ENCODE measurements around the gene ZNF678.
"Not testable (repeated sequence)": the region's sequence is repeated elsewhere in the genome, so short reads cannot be mapped to it uniquely, and the experiment has no call there.

Gene ZNF678

DNA sequence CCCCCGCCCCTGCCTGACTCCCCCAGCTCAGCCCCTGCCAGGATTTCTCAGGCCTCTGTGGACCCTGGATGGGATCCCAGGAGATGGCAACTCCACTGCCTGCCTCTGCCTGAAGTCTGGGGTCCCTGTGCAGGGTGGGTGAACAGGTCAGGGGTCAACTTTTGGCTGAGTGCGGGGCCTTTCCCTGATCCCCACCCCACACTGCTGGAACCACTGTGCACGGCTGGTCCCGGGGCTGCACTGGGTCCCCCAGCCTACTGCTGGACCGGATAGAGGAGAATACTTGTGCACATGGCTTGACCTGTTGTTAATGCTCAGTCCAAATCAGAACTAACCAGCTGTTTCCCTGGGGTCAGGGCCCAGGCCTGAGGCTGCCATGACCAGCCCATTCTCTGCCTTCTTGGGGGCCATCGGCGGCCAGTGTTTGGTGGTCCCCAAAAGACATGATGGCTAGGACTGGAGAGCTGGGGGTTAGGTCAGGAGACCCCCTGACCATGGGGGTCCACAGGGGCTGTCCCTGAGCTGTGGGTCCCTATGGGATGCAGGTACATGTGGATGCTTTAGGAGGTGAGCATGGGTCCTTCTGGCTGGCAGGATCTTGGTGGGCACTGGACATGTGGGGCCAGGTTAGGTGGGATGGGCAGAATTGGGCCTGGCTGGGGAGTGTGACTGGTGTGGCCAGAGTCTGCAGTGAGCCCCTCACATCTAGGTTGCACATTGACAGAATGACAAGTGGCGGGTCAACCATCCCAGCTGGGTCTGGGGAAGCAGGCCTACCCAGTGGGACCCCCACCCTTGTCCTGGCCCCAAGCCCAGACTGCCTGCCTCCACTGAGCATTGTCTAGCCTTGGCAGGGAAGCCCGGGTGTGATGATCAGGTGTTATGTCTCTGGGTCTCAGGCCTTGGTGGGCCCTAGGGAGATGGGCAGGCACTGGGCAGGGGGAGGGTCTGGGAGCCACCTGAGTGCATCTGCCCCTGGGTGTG, 19.0 kb upstream of the ZNF678 start:
- H3K36me3 ChIP-seq (ENCODE audit: control insufficient read depth, insufficient read depth, low read length): no peaks in the 10 kb centered on the region
- peaks cover 4% of the 10 kb centered on the region for H3K4me1 ChIP-seq (ENCODE audit: control insufficient read depth, insufficient read depth, low read length)
- no peak overlapping the region for H3K4me3 ChIP-seq (ENCODE audit: low read length)
- no peaks in the 10 kb centered on the region for H3K9me3 ChIP-seq (ENCODE audit: control insufficient read depth, low read length)
- H3K27me3 ChIP-seq (ENCODE audit: control insufficient read depth, insufficient read depth, low read length): no peaks in the 10 kb centered on the region
- no peak overlapping the region for H3K9ac ChIP-seq (ENCODE audit: low read length)

- no peak overlapping the region for H3K9ac ChIP-seq (ENCODE audit: low read length)
- H3K4me3 ChIP-seq (ENCODE audit: low read length): no peak overlapping the region
- no peaks in the 10 kb centered on the region for H3K9me3 ChIP-seq (ENCODE audit: control insufficient read depth, low read length)
- H3K27me3 ChIP-seq (ENCODE audit: control insufficient read depth, insufficient read depth, low read length): no peaks in the 10 kb centered on the region
- peaks cover 4% of the 10 kb centered on the region for H3K4me1 ChIP-seq (ENCODE audit: control insufficient read depth, insufficient read depth, low read length)
- no peaks in the 10 kb centered on the region for H3K36me3 ChIP-seq (ENCODE audit: control insufficient read depth, insufficient read depth, low read length)
These were observed 18.0 kb upstream of the ZNF678 start for GRCh38 chr1:227545361-227545760.

- no peak overlapping the region for H3K9ac ChIP-seq (ENCODE audit: low read length)
- no peak overlapping the region for H3K4me3 ChIP-seq (ENCODE audit: low read length)
- H3K27me3 ChIP-seq (ENCODE audit: control insufficient read depth, insufficient read depth, low read length): no peaks in the 10 kb centered on the region
- H3K9me3 ChIP-seq (ENCODE audit: control insufficient read depth, low read length): no peaks in the 10 kb centered on the region
- peaks cover 4% of the 10 kb centered on the region for H3K4me1 ChIP-seq (ENCODE audit: control insufficient read depth, insufficient read depth, low read length)
- H3K36me3 ChIP-seq (ENCODE audit: control insufficient read depth, insufficient read depth, low read length): no peaks in the 10 kb centered on the region
These were observed 17.3 kb upstream of the ZNF678 start for GRCh38 chr1:227546059-227546458.

DNA sequence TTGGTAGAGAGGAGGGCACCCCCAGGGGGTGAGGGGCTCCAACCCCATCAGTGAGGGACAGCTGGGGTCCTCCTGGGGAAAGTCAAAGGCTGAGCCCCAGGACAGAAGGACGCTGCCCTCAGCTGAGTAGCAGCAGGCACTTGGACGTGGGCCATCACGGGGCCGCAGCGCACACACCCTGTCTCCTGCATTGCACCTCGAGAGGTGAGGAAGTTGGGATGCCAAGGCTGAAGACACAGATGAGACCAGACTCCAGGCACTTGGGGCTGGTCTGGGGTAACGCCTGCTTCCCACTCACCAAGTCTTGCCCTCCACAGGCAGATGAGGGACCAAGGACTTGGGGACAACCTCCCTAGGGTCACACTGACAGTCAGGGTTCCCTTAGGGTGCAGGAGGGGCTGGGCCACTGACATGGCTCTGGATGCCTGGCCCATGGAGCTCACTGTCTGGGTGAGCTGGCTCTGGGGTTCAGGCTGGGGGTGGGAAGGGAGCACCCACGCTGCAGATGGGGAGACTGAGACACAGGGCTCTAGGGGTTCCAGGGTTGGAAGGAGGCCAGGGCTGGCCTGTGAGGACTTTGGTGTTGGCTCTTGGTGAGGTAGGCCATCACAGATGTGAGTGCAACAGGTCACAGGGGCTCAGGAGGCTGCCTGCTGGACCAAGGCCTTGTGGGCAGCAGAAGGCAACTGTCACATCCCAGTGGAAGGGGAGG, 16.6 kb upstream of the ZNF678 start:
- no peaks in the 10 kb centered on the region for H3K9me3 ChIP-seq (ENCODE audit: control insufficient read depth, low read length)
- H3K4me1 ChIP-seq (ENCODE audit: control insufficient read depth, insufficient read depth, low read length): peaks cover 4% of the 10 kb centered on the region
- H3K9ac ChIP-seq (ENCODE audit: low read length): no peak overlapping the region
- no peak overlapping the region for H3K4me3 ChIP-seq (ENCODE audit: low read length)
- H3K27me3 ChIP-seq (ENCODE audit: control insufficient read depth, insufficient read depth, low read length): no peaks in the 10 kb centered on the region
- no peaks in the 10 kb centered on the region for H3K36me3 ChIP-seq (ENCODE audit: control insufficient read depth, insufficient read depth, low read length)

DNA sequence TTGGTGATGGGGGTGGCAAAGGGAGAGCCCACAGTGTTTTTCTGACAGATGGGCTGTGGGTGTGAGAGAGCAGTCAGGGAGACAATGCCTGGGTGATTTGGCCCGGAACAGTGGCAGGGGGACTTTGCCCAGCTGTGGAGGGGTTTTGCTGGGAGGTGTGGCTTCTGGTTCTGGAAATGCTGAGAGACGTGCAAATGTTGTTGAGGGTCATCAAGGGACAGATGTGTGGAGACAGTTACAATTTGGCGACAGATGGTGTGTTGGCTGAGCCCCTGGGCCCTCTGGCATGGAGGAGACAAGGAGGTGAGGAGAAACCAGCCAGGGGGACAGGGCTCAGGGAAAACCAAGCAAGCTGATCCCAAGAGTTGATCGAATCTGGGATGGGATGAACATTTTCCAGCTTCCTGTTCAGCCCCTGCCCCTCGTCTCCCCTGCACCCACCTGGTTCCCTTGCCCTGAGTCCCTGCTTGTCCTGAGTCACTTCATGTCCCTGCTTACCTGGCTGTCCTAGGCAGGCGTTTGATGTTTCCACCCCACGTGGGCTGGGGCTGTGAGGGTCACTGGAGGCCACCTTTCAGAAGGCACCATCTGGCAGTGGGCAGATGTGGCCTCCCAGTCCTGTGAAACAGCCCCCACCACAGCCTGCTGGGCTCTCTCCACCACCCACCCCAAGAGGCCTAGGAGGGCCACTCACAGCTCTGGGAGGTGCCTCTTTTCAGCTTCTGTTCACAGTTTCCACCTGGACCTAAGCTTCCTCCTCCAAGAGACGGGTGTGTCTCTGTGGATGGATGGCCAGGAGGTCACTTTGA, 15.8 kb upstream of the ZNF678 start:
- no peaks in the 10 kb centered on the region for H3K36me3 ChIP-seq (ENCODE audit: control insufficient read depth, insufficient read depth, low read length)
- no peak overlapping the region for H3K9ac ChIP-seq (ENCODE audit: low read length)
- no peak overlapping the region for H3K4me3 ChIP-seq (ENCODE audit: low read length)
- H3K9me3 ChIP-seq (ENCODE audit: control insufficient read depth, low read length): no peaks in the 10 kb centered on the region
- H3K27me3 ChIP-seq (ENCODE audit: control insufficient read depth, insufficient read depth, low read length): no peaks in the 10 kb centered on the region
- peaks cover 4% of the 10 kb centered on the region for H3K4me1 ChIP-seq (ENCODE audit: control insufficient read depth, insufficient read depth, low read length)

DNA sequence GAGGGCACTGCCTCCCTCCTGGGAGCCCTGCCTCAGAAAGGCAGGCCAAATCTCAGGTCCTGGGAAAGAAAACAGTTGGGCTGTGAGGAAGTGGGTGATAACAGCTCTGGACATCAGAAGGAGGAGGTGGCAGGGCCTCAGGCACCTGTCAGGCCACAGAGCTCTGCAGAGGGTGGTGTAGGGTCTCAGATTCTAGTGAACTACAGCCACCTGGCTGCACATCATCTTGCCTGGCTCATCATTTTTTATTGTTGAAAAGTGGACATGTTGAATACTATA, 15.3 kb upstream of the ZNF678 start:
- Histone ChIP-seq H3K4me1 (ENCODE audit: control insufficient read depth, insufficient read depth, low read length) (no peaks in the 10 kb centered on the region), H3K36me3 (ENCODE audit: control insufficient read depth, insufficient read depth, low read length) (no peaks in the 10 kb centered on the region), H3K9me3 (ENCODE audit: control insufficient read depth, low read length) (no peaks in the 10 kb centered on the region), H3K9ac (ENCODE audit: low read length) (no peak overlapping the region), H3K27me3 (ENCODE audit: control insufficient read depth, insufficient read depth, low read length) (no peaks in the 10 kb centered on the region), H3K4me3 (ENCODE audit: low read length) (no peak overlapping the region)

GRCh38 chr1:227548448-227548847, 14.9 kb upstream of the ZNF678 start:
- H3K9ac ChIP-seq (ENCODE audit: low read length): no peak overlapping the region
- H3K4me1 ChIP-seq (ENCODE audit: control insufficient read depth, insufficient read depth, low read length): no peaks in the 10 kb centered on the region
- no peaks in the 10 kb centered on the region for H3K27me3 ChIP-seq (ENCODE audit: control insufficient read depth, insufficient read depth, low read length)
- H3K4me3 ChIP-seq (ENCODE audit: low read length): no peak overlapping the region
- no peaks in the 10 kb centered on the region for H3K9me3 ChIP-seq (ENCODE audit: control insufficient read depth, low read length)
- no peaks in the 10 kb centered on the region for H3K36me3 ChIP-seq (ENCODE audit: control insufficient read depth, insufficient read depth, low read length)

GRCh38 chr1:227549892-227550291, 13.5 kb upstream of the ZNF678 start:
- Histone ChIP-seq H3K9ac (ENCODE audit: low read length) (no peak overlapping the region), H3K36me3 (ENCODE audit: control insufficient read depth, insufficient read depth, low read length) (no peaks in the 10 kb centered on the region), H3K9me3 (ENCODE audit: control insufficient read depth, low read length) (no peaks in the 10 kb centered on the region), H3K4me1 (ENCODE audit: control insufficient read depth, insufficient read depth, low read length) (no peaks in the 10 kb centered on the region), H3K4me3 (ENCODE audit: low read length) (no peak overlapping the region), H3K27me3 (ENCODE audit: control insufficient read depth, insufficient read depth, low read length) (no peaks in the 10 kb centered on the region)

GRCh38 chr1:227551881-227552280, 11.5 kb upstream of the ZNF678 start:
- not testable (repeated sequence) for H3K4me1 ChIP-seq (ENCODE audit: control insufficient read depth, insufficient read depth, low read length); H3K4me3 ChIP-seq (ENCODE audit: low read length); H3K9ac ChIP-seq (ENCODE audit: low read length); H3K27me3 ChIP-seq (ENCODE audit: control insufficient read depth, insufficient read depth, low read length); H3K36me3 ChIP-seq (ENCODE audit: control insufficient read depth, insufficient read depth, low read length); H3K9me3 ChIP-seq (ENCODE audit: control insufficient read depth, low read length)

- no peaks in the 10 kb centered on the region for H3K9me3 ChIP-seq (ENCODE audit: control insufficient read depth, low read length)
- H3K27me3 ChIP-seq (ENCODE audit: control insufficient read depth, insufficient read depth, low read length): peaks cover 35% of the 10 kb centered on the region
- no peak overlapping the region for H3K4me3 ChIP-seq (ENCODE audit: low read length)
- H3K9ac ChIP-seq (ENCODE audit: low read length): no peak overlapping the region
- no peaks in the 10 kb centered on the region for H3K36me3 ChIP-seq (ENCODE audit: control insufficient read depth, insufficient read depth, low read length)
- peaks cover 10% of the 10 kb centered on the region for H3K4me1 ChIP-seq (ENCODE audit: control insufficient read depth, insufficient read depth, low read length)
These were observed 7.1 kb upstream of the ZNF678 start for GRCh38 chr1:227556288-227556687.

DNA sequence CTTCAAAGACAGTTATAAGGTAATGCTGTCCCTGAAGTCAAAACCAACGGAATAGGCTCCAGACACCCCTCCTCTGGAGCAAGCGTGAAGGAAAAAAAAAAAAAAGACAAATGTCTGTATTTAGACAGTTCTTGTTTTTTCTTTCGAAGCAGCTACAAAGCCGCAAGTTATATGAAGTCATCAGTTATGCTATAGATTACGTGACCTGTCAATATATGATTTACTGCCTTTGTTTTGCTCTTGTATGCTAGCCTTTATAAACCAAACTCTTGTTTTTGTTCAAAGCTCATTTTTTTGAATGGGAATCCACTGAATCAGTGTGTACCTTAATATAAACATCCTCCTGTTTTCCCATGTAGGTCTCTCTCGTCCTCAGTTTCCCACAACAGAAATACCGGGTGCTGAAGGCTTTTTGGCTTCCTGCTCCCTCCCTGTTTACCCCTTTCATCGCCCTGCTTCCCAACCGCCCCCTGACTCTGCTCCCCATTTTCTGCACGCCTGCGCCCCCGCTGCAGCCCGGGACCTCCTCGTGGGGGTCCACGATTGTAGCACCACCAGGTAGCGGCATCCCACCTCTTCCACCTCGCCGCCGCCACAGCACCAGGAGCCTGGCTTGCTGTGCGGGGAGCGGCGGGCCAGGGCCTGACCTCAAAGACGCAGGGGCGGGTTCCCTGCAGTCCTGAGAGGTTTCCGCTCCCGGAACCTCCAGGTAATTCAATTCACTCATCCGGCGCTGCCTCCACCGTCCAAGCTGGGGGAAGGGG, 5.2 kb upstream of the ZNF678 start:
- Histone ChIP-seq H3K36me3 (ENCODE audit: control insufficient read depth, insufficient read depth, low read length) (no peaks in the 10 kb centered on the region), H3K4me3 (ENCODE audit: low read length) (no peak overlapping the region), H3K9ac (ENCODE audit: low read length) (no peak overlapping the region), H3K9me3 (ENCODE audit: control insufficient read depth, low read length) (no peaks in the 10 kb centered on the region), H3K27me3 (ENCODE audit: control insufficient read depth, insufficient read depth, low read length) (peaks cover 43% of the 10 kb centered on the region), H3K4me1 (ENCODE audit: control insufficient read depth, insufficient read depth, low read length) (peaks cover 10% of the 10 kb centered on the region)

All from mucosa of stomach (tissue), 1 donor.